ENCODE results near the gene STMN1. TPM values are rescaled to one million over a fixed set of nuclear protein-coding genes. Genes with fewer than 3 reads are reported as not detected.

Gene STMN1
- total and polyA plus RNA-seq, 10 of the 15 experiments (the other 5 are each of a cell fraction or from before 2014, with no cell fraction given), result 220 to 1,272 (median 603) TPM

- TF ChIP-seq RELB (IDR thresholded peaks at IDR 0.05; ENCODE audit: low read depth), result no peak
- no peak for TF ChIP-seq ATF2 (IDR thresholded peaks at IDR 0.05; ENCODE audit: low read length)
- TF ChIP-seq SKIL (IDR thresholded peaks at IDR 0.05; ENCODE audit: low read depth, poor library complexity, severe bottlenecking), result no peak
- TF ChIP-seq ZNF384 (IDR thresholded peaks at IDR 0.05; ENCODE audit: borderline replicate concordance, low read depth, low read length), result no peak
- no peak for TF ChIP-seq ESRRA (IDR thresholded peaks at IDR 0.05; ENCODE audit: low read length)
- no peak for TF ChIP-seq HDAC6 (IDR thresholded peaks at IDR 0.05; ENCODE audit: unreplicated experiment)
- TF ChIP-seq ZSCAN29 (IDR thresholded peaks at IDR 0.05), result no peak
- no peak for TF ChIP-seq JUND (IDR thresholded peaks at IDR 0.05; ENCODE audit: low read depth, low read length)
- TF ChIP-seq BCL11A (IDR thresholded peaks at IDR 0.05; ENCODE audit: low read depth, low read length), result no peak
- TF ChIP-seq TAF1 (IDR thresholded peaks at IDR 0.05; ENCODE audit: borderline replicate concordance, low read depth, low read length), result no peak
- no peak for TF ChIP-seq TBL1XR1 (IDR thresholded peaks at IDR 0.05; ENCODE audit: low read depth, low read length)
- TF ChIP-seq RBBP5 (conservative IDR thresholded peaks at IDR 0.05), result no peak
- no peak for TF ChIP-seq TARDBP (IDR thresholded peaks at IDR 0.05; ENCODE audit: borderline replicate concordance)
- TF ChIP-seq STAT3 (IDR thresholded peaks at IDR 0.05; ENCODE audit: low read depth, low read length), result no peak
- no peak for TF ChIP-seq ELK1 (IDR thresholded peaks at IDR 0.05; ENCODE audit: low read depth, low read length)
- 0 out of 2 replicates have a peak, but pooled peaks have one; percentile 45 for TF ChIP-seq RCOR1 (conservative IDR thresholded peaks at IDR 0.05; ENCODE audit: low read depth, low read length)
- no peak for TF ChIP-seq EED (IDR thresholded peaks at IDR 0.05; ENCODE audit: low read depth)
- TF ChIP-seq ZNF207 (IDR thresholded peaks at IDR 0.05; ENCODE audit: borderline replicate concordance), result no peak
- no peak for TF ChIP-seq NFYA (IDR thresholded peaks at IDR 0.05; ENCODE audit: borderline replicate concordance, low read depth, low read length)
- peak; percentile 97 for TF ChIP-seq SMC3 (IDR thresholded peaks at IDR 0.05; ENCODE audit: borderline replicate concordance, low read length)
- TF ChIP-seq ZNF217 (IDR thresholded peaks at IDR 0.05), result no peak
- TF ChIP-seq LARP7 (IDR thresholded peaks at IDR 0.05), result no peak
- no peak for TF ChIP-seq MTA2 (IDR thresholded peaks at IDR 0.05; ENCODE audit: low read depth)
- no peak for TF ChIP-seq MTA3 (IDR thresholded peaks at IDR 0.05; ENCODE audit: borderline replicate concordance, low read length)
- no peak for TF ChIP-seq NR2C1 (IDR thresholded peaks at IDR 0.05)
- TF ChIP-seq HCFC1 (IDR thresholded peaks at IDR 0.05; ENCODE audit: low read length), result peak; percentile 54
- TF ChIP-seq SMAD5 (IDR thresholded peaks at IDR 0.05; ENCODE audit: low read depth), result no peak
- no peak for TF ChIP-seq MYC (IDR thresholded peaks at IDR 0.05; ENCODE audit: insufficient read depth, insufficient read length, insufficient replicate concordance, low read length, severe bottlenecking)
- TF ChIP-seq NBN (IDR thresholded peaks at IDR 0.05), result peak; percentile 31; the same call in 1 of the 2 replicates
Measured at GRCh38 chr1:25895365-25895990, 10.7 kb downstream of the STMN1 start (continued).
